MM.1S (cell line): ENCODE results near the gene FADS3.

Source experiments
- DNase-seq: peaks from one replicate; pipeline ENCODE4 v3.0.0-alpha.2; 2015
- H2AFZ ChIP-seq: fragments of 300-600 bp; sonication (generic); 2 replicates; pipeline ENCODE4 v1.6.0; 2016; ENCODE audit warnings: antibody characterized with exemption, low read length
- H3F3A ChIP-seq: fragments of 300-600 bp; sonication (generic); 2 replicates; pipeline ENCODE4 v1.6.1; 2016; ENCODE audit warnings: mild to moderate bottlenecking, antibody characterized with exemption, low read length, moderate library complexity, mixed read lengths; ENCODE audit not compliant: insufficient read depth
- H3K27ac ChIP-seq: fragments of 300-600 bp; sonication (generic); 2 replicates; pipeline ENCODE4 v1.5.1; 2016; ENCODE audit warnings: mild to moderate bottlenecking, low read length
- H3K27me3 ChIP-seq: fragments of 300-600 bp; sonication (generic); replicated peaks from 2 replicates; pipeline ENCODE4 v1.6.0; 2016; ENCODE audit warnings: low read length; ENCODE audit not compliant: insufficient read depth
- H3K36me3 ChIP-seq: fragments of 300-600 bp; sonication (generic); replicated peaks from 2 replicates; pipeline ENCODE4 v1.6.1; 2016; ENCODE audit warnings: mild to moderate bottlenecking, low read length, mixed read lengths; ENCODE audit not compliant: insufficient read depth
- H3K4me1 ChIP-seq: fragments of 300-600 bp; sonication (generic); 2 replicates; pipeline ENCODE4 v1.6.1; 2016; ENCODE audit warnings: low read length, mixed read lengths
- H3K4me2 ChIP-seq: fragments of 300-600 bp; sonication (generic); 2 replicates; pipeline ENCODE4 v1.6.0; 2016; ENCODE audit warnings: low read depth, low read length
- H3K4me3 ChIP-seq: fragments of 300-600 bp; sonication (generic); 2 replicates; pipeline ENCODE4 v1.5.1; 2016; ENCODE audit warnings: low read length, mixed read lengths
- H3K79me2 ChIP-seq: fragments of 300-600 bp; sonication (generic); 2 replicates; pipeline ENCODE4 v1.6.1; 2016; ENCODE audit warnings: mixed run types, low read length, mixed read lengths
- H3K9ac ChIP-seq: fragments of 300-600 bp; sonication (generic); 2 replicates; pipeline ENCODE4 v1.6.1; 2016; ENCODE audit warnings: low read length, mixed read lengths
- H3K9me2 ChIP-seq: fragments of 300-600 bp; sonication (generic); replicated peaks from 2 replicates; pipeline ENCODE4 v1.6.1; 2016; ENCODE audit warnings: mild to moderate bottlenecking, low read length, mixed read lengths; ENCODE audit not compliant: insufficient read depth
- H3K9me3 ChIP-seq: fragments of 300-600 bp; sonication (generic); replicated peaks from 2 replicates; pipeline ENCODE4 v1.6.1; 2016; ENCODE audit warnings: mild to moderate bottlenecking, low read length, mixed read lengths; ENCODE audit not compliant: insufficient read depth
- H4K20me1 ChIP-seq: fragments of 300-600 bp; sonication (generic); 2 replicates; pipeline ENCODE4 v1.6.1; 2016; ENCODE audit warnings: mild to moderate bottlenecking, low read length, moderate library complexity, mixed read lengths; ENCODE audit not compliant: insufficient read depth
- CTCF ChIP-seq: fragments of 300-600 bp; sonication (generic); IDR thresholded peaks from 2 replicates; pipeline ENCODE4 v1.5.1; 2016; ENCODE audit warnings: antibody characterized with exemption, low read length, mixed read lengths
- EZH2 ChIP-seq: fragments of 300-600 bp; sonication (generic); optimal IDR thresholded peaks from 2 replicates; pipeline ENCODE3; 2017; ENCODE audit warnings: low read depth, mild to moderate bottlenecking, antibody characterized with exemption, low read length, mixed read lengths
- EZH2phosphoT487 ChIP-seq: fragments of 300-600 bp; sonication (generic); IDR thresholded peaks from 2 replicates; pipeline ENCODE4 v1.6.1; 2018; ENCODE audit warnings: antibody characterized with exemption, low read length

The FADS3 gene

GRCh38 chr11:61880031-61880430 is 11.3 kb downstream of the FADS3 start:
- Histone ChIP-seq H3K4me3 (no peak overlapping the region), H3K9me3 (no peaks in the 10 kb centered on the region), H3K36me3 (no peaks in the 10 kb centered on the region), H3K9ac (no peak overlapping the region), H3K79me2 (no peaks in the 10 kb centered on the region), H3K4me1 (no peaks in the 10 kb centered on the region), H3K27ac (no peak overlapping the region), H4K20me1 (no peaks in the 10 kb centered on the region), H3K27me3 (peaks cover 53% of the 10 kb centered on the region), H2AFZ (no peak overlapping the region), H3K9me2 (no peaks in the 10 kb centered on the region), H3F3A (no peaks in the 10 kb centered on the region), H3K4me2 (no peak overlapping the region)
- TF ChIP-seq EZH2 (no peak), EZH2phosphoT487 (no peak), CTCF (no peak)
- DNase-seq: no peak

GRCh38 chr11:61879152-61879551 is 12.2 kb downstream of the FADS3 start:
- H3K4me1 ChIP-seq: no peaks in the 10 kb centered on the region
- TF ChIP-seq EZH2phosphoT487 (no peak), CTCF (no peak), EZH2 (no peak)
- no peak for DNase-seq
- no peaks in the 10 kb centered on the region for H4K20me1 ChIP-seq
- no peaks in the 10 kb centered on the region for H3K9me2 ChIP-seq
- H3K27ac ChIP-seq: no peak overlapping the region
- no peaks in the 10 kb centered on the region for H3K79me2 ChIP-seq
- H3F3A ChIP-seq: no peaks in the 10 kb centered on the region
- no peak overlapping the region for H2AFZ ChIP-seq
- H3K36me3 ChIP-seq: no peaks in the 10 kb centered on the region
- no peak overlapping the region for H3K4me3 ChIP-seq
- H3K27me3 ChIP-seq: peaks cover 61% of the 10 kb centered on the region
- H3K4me2 ChIP-seq: no peak overlapping the region
- no peak overlapping the region for H3K9ac ChIP-seq
- no peaks in the 10 kb centered on the region for H3K9me3 ChIP-seq

GRCh38 chr11:61875698-61876097 is 15.6 kb downstream of the FADS3 start:
- no peak for DNase-seq
- H2AFZ ChIP-seq: no peak overlapping the region
- no peaks in the 10 kb centered on the region for H3K9me2 ChIP-seq
- no peaks in the 10 kb centered on the region for H3K4me1 ChIP-seq
- no peak overlapping the region for H3K27ac ChIP-seq
- no peaks in the 10 kb centered on the region for H3K9me3 ChIP-seq
- no peaks in the 10 kb centered on the region for H3K79me2 ChIP-seq
- peaks cover 93% of the 10 kb centered on the region for H3K27me3 ChIP-seq
- no peaks in the 10 kb centered on the region for H4K20me1 ChIP-seq
- H3F3A ChIP-seq: no peaks in the 10 kb centered on the region
- H3K4me3 ChIP-seq: no peak overlapping the region
- H3K36me3 ChIP-seq: no peaks in the 10 kb centered on the region
- H3K4me2 ChIP-seq: no peak overlapping the region
- TF ChIP-seq CTCF (no peak), EZH2phosphoT487 (no peak), EZH2 (no peak)
- no peak overlapping the region for H3K9ac ChIP-seq
